Thoracic aorta (tissue), 2 donors: ENCODE results near the gene MIER3. TPM values are rescaled to one million over a fixed set of nuclear protein-coding genes. Genes with fewer than 3 reads are reported as not detected.

Experiments
- ATAC-seq: fragments of 150-250 bp; one replicate; pipeline ENCODE4 v1.8.0; 2017; ENCODE audit warnings: low read depth; ENCODE audit not compliant: insufficient number of reproducible peaks, low FRiP score
- DNase-seq: peaks from one replicate; pipeline ENCODE4 v3.0.0-alpha.2; 2020; ENCODE audit warnings: low spot score
- H3K27ac ChIP-seq, 2 donors: fragments of 200-600 bp; sonication (generic); 1 replicate in 1 of 2; 2 replicates in 1 of 2; pipeline ENCODE4 v1.5.1; 2016; ENCODE audit warnings: mild to moderate bottlenecking in 2 of 2, moderate library complexity in 2 of 2
- H3K27me3 ChIP-seq: fragments of 200-600 bp; sonication (generic); replicated peaks from 2 replicates; pipeline ENCODE4 v1.6.0; 2016; ENCODE audit warnings: mild to moderate bottlenecking; ENCODE audit not compliant: insufficient read depth
- H3K36me3 ChIP-seq: fragments of 200-600 bp; sonication (generic); one replicate; pipeline ENCODE4 v1.5.1; 2016
- H3K4me1 ChIP-seq, 2 donors: fragments of 200-600 bp; sonication (generic); 1 replicate in 1 of 2; 2 replicates in 1 of 2; pipeline versions ENCODE4 v1.5.1 to v1.6.0; 2016; ENCODE audit warnings: low read depth in 2 of 2, mild to moderate bottlenecking in 1 of 2; ENCODE audit not compliant: control insufficient read depth in 1 of 2
- H3K4me3 ChIP-seq: fragments of 200-600 bp; sonication (generic); 2 replicates; pipeline ENCODE4 v1.5.1; 2016; ENCODE audit warnings: mild to moderate bottlenecking
- H3K9me3 ChIP-seq: fragments of 200-600 bp; sonication (generic); 2 replicates; pipeline ENCODE4 v1.5.1; 2016
- total RNA-seq, 2 donors: library from RNA; depleted of rRNA; stranded (reverse); fragments of >200 nt; gene quantifications; one replicate each; pipeline versions ENCODE4 v1.1.0 to v1.2.3, GENCODE V29; 2016
- TF ChIP-seq, protein P1 (sequence below): fragments of 200-600 bp; sonication (generic); IDR thresholded peaks from one replicate; pipeline ENCODE4 v1.5.1; 2019; ENCODE audit warnings: antibody characterized with exemption

MIER3 gene
- total RNA-seq, 2 donors from 2014 or later = 15.4 to 39.4 TPM

DNA sequence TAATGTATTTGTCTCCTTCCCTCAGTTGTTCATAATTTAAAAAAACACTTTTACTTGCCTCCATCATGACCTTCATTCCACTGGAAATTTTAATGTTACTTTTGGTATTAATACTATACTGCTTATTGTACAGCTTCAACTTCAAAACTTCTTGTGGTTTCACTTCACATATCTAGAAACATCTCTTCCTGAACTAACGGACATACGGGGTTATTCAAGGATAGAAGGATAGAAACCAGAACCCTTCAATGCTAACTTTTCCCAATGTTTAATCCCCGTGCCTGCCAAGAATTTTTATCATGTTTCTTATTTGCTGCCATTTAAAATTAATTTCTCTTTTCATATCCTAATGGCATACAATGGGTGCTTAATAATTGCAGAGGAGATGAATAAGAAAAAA is 78.9 kb downstream of the MIER3 start:
- Histone ChIP-seq H3K27me3 (no peaks in the 10 kb centered on the region), H3K27ac (no peak overlapping the region), H3K36me3 (peaks cover 16% of the 10 kb centered on the region), H3K9me3 (no peaks in the 10 kb centered on the region), H3K4me3 (no peak overlapping the region), H3K4me1 (no peaks in the 10 kb centered on the region)
- DNase-seq (no peak), ATAC-seq (no peak)
- TF ChIP-seq, protein P1, sequence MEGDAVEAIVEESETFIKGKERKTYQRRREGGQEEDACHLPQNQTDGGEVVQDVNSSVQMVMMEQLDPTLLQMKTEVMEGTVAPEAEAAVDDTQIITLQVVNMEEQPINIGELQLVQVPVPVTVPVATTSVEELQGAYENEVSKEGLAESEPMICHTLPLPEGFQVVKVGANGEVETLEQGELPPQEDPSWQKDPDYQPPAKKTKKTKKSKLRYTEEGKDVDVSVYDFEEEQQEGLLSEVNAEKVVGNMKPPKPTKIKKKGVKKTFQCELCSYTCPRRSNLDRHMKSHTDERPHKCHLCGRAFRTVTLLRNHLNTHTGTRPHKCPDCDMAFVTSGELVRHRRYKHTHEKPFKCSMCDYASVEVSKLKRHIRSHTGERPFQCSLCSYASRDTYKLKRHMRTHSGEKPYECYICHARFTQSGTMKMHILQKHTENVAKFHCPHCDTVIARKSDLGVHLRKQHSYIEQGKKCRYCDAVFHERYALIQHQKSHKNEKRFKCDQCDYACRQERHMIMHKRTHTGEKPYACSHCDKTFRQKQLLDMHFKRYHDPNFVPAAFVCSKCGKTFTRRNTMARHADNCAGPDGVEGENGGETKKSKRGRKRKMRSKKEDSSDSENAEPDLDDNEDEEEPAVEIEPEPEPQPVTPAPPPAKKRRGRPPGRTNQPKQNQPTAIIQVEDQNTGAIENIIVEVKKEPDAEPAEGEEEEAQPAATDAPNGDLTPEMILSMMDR = no peak

DNA sequence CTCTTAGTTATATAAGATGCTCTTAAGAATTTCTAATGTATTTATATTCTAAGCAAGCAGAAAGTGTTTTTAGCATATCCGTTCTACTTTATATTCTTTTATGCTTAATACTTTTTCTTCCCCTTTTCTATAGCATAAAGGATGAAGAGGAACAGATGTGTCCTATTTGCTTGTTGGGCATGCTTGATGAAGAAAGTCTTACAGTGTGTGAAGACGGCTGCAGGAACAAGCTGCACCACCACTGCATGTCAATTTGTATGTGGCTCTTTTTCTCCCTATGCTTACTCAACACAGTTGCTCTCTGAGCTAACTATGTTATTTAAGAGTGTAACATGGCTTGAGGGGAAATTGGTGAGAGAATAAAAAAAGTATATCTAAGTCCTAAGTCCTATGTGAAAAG is 80.1 kb downstream of the MIER3 start:
- H3K27ac ChIP-seq = no peak overlapping the region
- ATAC-seq (no peak), DNase-seq (no peak)
- no peaks in the 10 kb centered on the region for H3K27me3 ChIP-seq
- TF ChIP-seq, protein P1 = no peak
- no peaks in the 10 kb centered on the region for H3K4me1 ChIP-seq
- H3K4me3 ChIP-seq = no peak overlapping the region
- H3K9me3 ChIP-seq = no peaks in the 10 kb centered on the region
- peaks cover 16% of the 10 kb centered on the region for H3K36me3 ChIP-seq

Other genes starting within 250 kb of the MIER3 start
- 10 to 100 TPM in 1 of 2 donors, 1 to 10 TPM in 1; 8.9 to 19.0 TPM for gene MAP3K1, start 136.6 kb downstream of the MIER3 start, total RNA-seq
- gene SETD9, start 42.5 kb downstream of the MIER3 start, total RNA-seq = 1 to 10 TPM; 5.1 to 8.8 TPM
- gene GPBP1, start 221.9 kb upstream of the MIER3 start, total RNA-seq = 10 to 100 TPM; 40.2 to 93.0 TPM